H1 (cell line): ENCODE results near the gene MYBL2. TPM values are rescaled to one million over a fixed set of nuclear protein-coding genes. Genes with fewer than 3 reads are reported as not detected.

Source experiments
- CTCF ChIA-PET: fragments of 300-600 bp; sonication (Branson Sonifier 250); formaldehyde crosslinking; loops from one replicate; lab custom pipeline; 2021; ENCODE audit not compliant: partially characterized antibody; lab: Charles Lee
- POLR2A ChIA-PET: fragments of 300-600 bp; sonication (Branson Sonifier 250); formaldehyde crosslinking; loops from one replicate; lab custom pipeline; 2021; ENCODE audit warnings: inconsistent platforms; ENCODE audit not compliant: partially characterized antibody; lab: Charles Lee
- DNase-seq, 2 experiments: peaks; one replicate each; pipeline versions ENCODE4 v3.0.0 to v3.0.0-alpha.2; 2010 to 2022; ENCODE audit warnings: low spot score in 2 of 2, low read depth in 1 of 2, mixed read lengths in 1 of 2
- FAIRE-seq: peaks from 2 replicates; lab custom pipeline; 2011; peaks lifted over from hg19 to GRCh38; lab: Jason Lieb, UNC
- H2AFZ ChIP-seq: 2 replicates; pipeline ENCODE4 v1.8.1; 2012; ENCODE audit warnings: low read length, inconsistent platforms
- H2AK5ac ChIP-seq: 2 replicates; pipeline ENCODE4 v1.6.1; 2013; ENCODE audit warnings: low read depth, low read length
- H2BK120ac ChIP-seq: replicated peaks from 2 replicates; pipeline ENCODE3; 2013; ENCODE audit warnings: low read depth, low read length, inconsistent platforms
- H2BK12ac ChIP-seq: 2 replicates; pipeline ENCODE4 v1.6.1; 2013; ENCODE audit warnings: low read depth, low read length
- H2BK15ac ChIP-seq: 2 replicates; pipeline ENCODE4 v1.6.1; 2013; ENCODE audit warnings: low read length
- H2BK20ac ChIP-seq: 2 replicates; pipeline ENCODE4 v1.6.1; 2013; ENCODE audit warnings: low read length
- H2BK5ac ChIP-seq: 2 replicates; pipeline ENCODE4 v1.6.1; 2013; ENCODE audit warnings: low read depth, low read length
- H3K14ac ChIP-seq: 2 replicates; pipeline ENCODE4 v1.6.1; 2013; ENCODE audit warnings: inconsistent platforms; ENCODE audit not compliant: insufficient read length
- H3K18ac ChIP-seq: 2 replicates; pipeline ENCODE4 v1.6.1; 2013; ENCODE audit warnings: low read length; ENCODE audit errors: extremely low read depth
- H3K23ac ChIP-seq: 2 replicates; pipeline ENCODE4 v1.6.1; 2013; ENCODE audit warnings: inconsistent platforms; ENCODE audit not compliant: insufficient read length
- H3K23me2 ChIP-seq: 2 replicates; pipeline ENCODE4 v1.6.1; 2013; ENCODE audit warnings: low read depth, low read length
- H3K27ac ChIP-seq: 2 replicates; pipeline ENCODE4 v1.6.1; 2011; ENCODE audit warnings: low read depth, low read length, inconsistent platforms
- H3K27me3 ChIP-seq, 4 experiments: replicated peaks in 1 of 4; 1 replicate in 1 of 4; 2 replicates in 3 of 4; pipeline versions ENCODE4 v1.6.1 to v1.8.1; 2011 to 2013; ENCODE audit warnings: low read length in 3 of 4, mild to moderate bottlenecking in 3 of 4, inconsistent platforms in 2 of 4, mixed read lengths in 2 of 4, moderate library complexity in 1 of 4; ENCODE audit not compliant: control insufficient read depth in 3 of 4, insufficient read depth in 3 of 4; ENCODE audit errors: extremely low read depth in 1 of 4
- H3K36me3 ChIP-seq, 4 experiments: 2 replicates each; pipeline versions ENCODE4 v1.6.1 to v1.8.1; 2011 to 2013; ENCODE audit warnings: mild to moderate bottlenecking in 4 of 4, low read length in 3 of 4, moderate library complexity in 2 of 4, control low read depth in 1 of 4, inconsistent platforms in 1 of 4; ENCODE audit not compliant: insufficient read depth in 4 of 4, control insufficient read depth in 2 of 4
- H3K4ac ChIP-seq: replicated peaks from 2 replicates; pipeline ENCODE3; 2013; ENCODE audit warnings: low read length, low read depth, mixed read lengths, inconsistent platforms; ENCODE audit not compliant: insufficient read length
- H3K4me1 ChIP-seq, 4 experiments: replicated peaks in 1 of 4; 1 replicate in 1 of 4; 2 replicates in 3 of 4; pipeline versions ENCODE4 v1.6.1 to v1.8.1; 2011 to 2013; ENCODE audit warnings: low read length in 3 of 4, inconsistent platforms in 2 of 4, mixed read lengths in 1 of 4; ENCODE audit not compliant: insufficient read depth in 4 of 4, control insufficient read depth in 3 of 4
- H3K4me2 ChIP-seq, 2 experiments: 2 replicates each; pipeline versions ENCODE4 v1.6.1 to v1.8.1; 2011 to 2013; ENCODE audit warnings: low read depth in 2 of 2, low read length in 2 of 2, control low read depth in 1 of 2, inconsistent platforms in 1 of 2, mild to moderate bottlenecking in 1 of 2; ENCODE audit not compliant: insufficient read depth in 1 of 2
- H3K4me3 ChIP-seq, 4 experiments: fragments of 200-600, 300-600 bp in 1 of 4; sonication (generic), shearing (Covaris generic), sonication (Bioruptor Twin) in 1 of 4; 2 replicates each; pipeline versions ENCODE4 v1.5.1 to v1.8.1; 2011 to 2016; ENCODE audit warnings: low read length in 4 of 4, low read depth in 3 of 4, control low read depth in 2 of 4, inconsistent platforms in 2 of 4, mild to moderate bottlenecking in 2 of 4, mixed read lengths in 1 of 4, moderate library complexity in 1 of 4; ENCODE audit not compliant: insufficient read depth in 2 of 4; ENCODE audit errors: extremely low read depth in 1 of 4
- H3K56ac ChIP-seq: replicated peaks from 2 replicates; pipeline ENCODE3; 2013; ENCODE audit warnings: low read depth, mild to moderate bottlenecking, mixed read lengths, low read length, inconsistent platforms; ENCODE audit not compliant: insufficient read length
- H3K79me1 ChIP-seq: 2 replicates; pipeline ENCODE4 v1.6.1; 2013; ENCODE audit warnings: low read depth, low read length, control low read depth
- H3K79me2 ChIP-seq, 2 experiments: 2 replicates each; pipeline versions ENCODE4 v1.6.1 to v1.8.1; 2012 to 2013; ENCODE audit warnings: low read length in 2 of 2, mild to moderate bottlenecking in 2 of 2, inconsistent platforms in 1 of 2; ENCODE audit not compliant: insufficient read depth in 2 of 2, control insufficient read depth in 1 of 2
- H3K9ac ChIP-seq, 4 experiments: replicated peaks in 1 of 4; 1 replicate in 1 of 4; 2 replicates in 3 of 4; pipeline versions ENCODE4 v1.6.1 to v1.8.1; 2011 to 2013; ENCODE audit warnings: low read depth in 3 of 4, low read length in 3 of 4, control low read depth in 2 of 4, mild to moderate bottlenecking in 2 of 4, moderate library complexity in 2 of 4, inconsistent platforms in 1 of 4; ENCODE audit errors: extremely low read depth in 1 of 4
- H3K9me3 ChIP-seq, 2 experiments: 2 replicates each; pipeline versions ENCODE4 v1.6.1 to v1.8.1; 2012 to 2013; ENCODE audit warnings: mild to moderate bottlenecking in 2 of 2, moderate library complexity in 2 of 2, control low read depth in 1 of 2, inconsistent platforms in 1 of 2, low read depth in 1 of 2, low read length in 1 of 2, mixed read lengths in 1 of 2; ENCODE audit not compliant: insufficient read depth in 2 of 2
- H4K20me1 ChIP-seq, 2 experiments: replicated peaks in 1 of 2; 2 replicates each; pipeline versions ENCODE3 to v1.8.1; 2011 to 2013; ENCODE audit warnings: inconsistent platforms in 2 of 2, low read length in 2 of 2, mild to moderate bottlenecking in 1 of 2; ENCODE audit not compliant: insufficient read depth in 2 of 2, control insufficient read depth in 1 of 2
- H4K5ac ChIP-seq: 2 replicates; pipeline ENCODE4 v1.6.1; 2013; ENCODE audit warnings: low read length, low read depth, mixed read lengths, inconsistent platforms; ENCODE audit not compliant: insufficient read length
- H4K8ac ChIP-seq: 2 replicates; pipeline ENCODE4 v1.8.0; 2013; ENCODE audit warnings: mild to moderate bottlenecking, moderate library complexity, low read length, inconsistent platforms; ENCODE audit not compliant: insufficient read depth; ENCODE audit errors: extremely low read depth
- H4K91ac ChIP-seq: replicated peaks from 2 replicates; pipeline ENCODE3; 2013; ENCODE audit warnings: low read length, mixed read lengths, inconsistent platforms; ENCODE audit not compliant: insufficient read length
- EZH2 ChIP-seq: fragments of 200-600 bp; sonication (generic); IDR thresholded peaks from 2 replicates; pipeline ENCODE4 v1.7.1; 2012; ENCODE audit warnings: low read depth, mild to moderate bottlenecking, moderate library complexity, low read length, inconsistent platforms; ENCODE audit not compliant: severe bottlenecking
- FOSL1 ChIP-seq: IDR thresholded peaks from 2 replicates; pipeline ENCODE4 v1.6.1; 2011; ENCODE audit warnings: mild to moderate bottlenecking, low read depth, low read length, moderate library complexity; ENCODE audit not compliant: insufficient read depth
- JUN ChIP-seq: IDR thresholded peaks from 2 replicates; pipeline ENCODE4 v1.6.1; 2011; ENCODE audit warnings: low read depth, mild to moderate bottlenecking, improper control_type of control experiment, low read length
- JUND ChIP-seq: IDR thresholded peaks from 2 replicates; pipeline ENCODE4 v1.6.1; 2011; ENCODE audit warnings: mild to moderate bottlenecking, improper control_type of control experiment, low read length
- MAFK ChIP-seq: IDR thresholded peaks from 2 replicates; pipeline ENCODE4 v1.6.1; 2012; ENCODE audit warnings: low read depth, mild to moderate bottlenecking, improper control_type of control experiment, low read length
- NANOG ChIP-seq: IDR thresholded peaks from 2 replicates; pipeline ENCODE4 v1.6.1; 2011; ENCODE audit warnings: low read length, low read depth, mild to moderate bottlenecking, inconsistent platforms; ENCODE audit not compliant: insufficient read depth, poor library complexity, severe bottlenecking
- SP1 ChIP-seq: IDR thresholded peaks from 2 replicates; pipeline ENCODE4 v1.6.1; 2011; ENCODE audit warnings: low read depth, low read length
- SUZ12 ChIP-seq: fragments of 200-600 bp; sonication (generic); IDR thresholded peaks from 2 replicates; pipeline ENCODE4 v1.6.1; 2012; ENCODE audit warnings: mild to moderate bottlenecking, inconsistent platforms, low read length, moderate library complexity, mixed read lengths
- TAF1 ChIP-seq: IDR thresholded peaks from 2 replicates; pipeline ENCODE4 v1.6.1; 2011; ENCODE audit warnings: mild to moderate bottlenecking, low read depth, low read length
- WGBS, 2 experiments: shearing (Covaris generic) in 1 of 2; methylation state at CpG; one replicate each; pipeline versions ENCODE4 v1.1.6 to v1.1.7; 2013 to 2015; ENCODE audit warnings: low lambda C conversion rate in 2 of 2, mixed read lengths in 2 of 2, inconsistent platforms in 1 of 2, low coverage in 1 of 2, missing lambda C conversion rate in 1 of 2; ENCODE audit not compliant: insufficient replicate concordance in 2 of 2, insufficient coverage in 1 of 2, insufficient read length in 1 of 2; ENCODE audit errors: extremely low coverage in 1 of 2, missing lambda C conversion rate in 1 of 2; 5-methylcytosine and 5-hydroxymethylcytosine counted together
- polyA plus RNA-seq, 7 experiments: library from polyadenylated mRNA; depleted of rRNA in 3 of 7; stranded (reverse) in 5 of 7; unstranded in 2 of 7; fragments of >200 nt in 5 of 7; fragments of 200-250 nt in 2 of 7; gene quantifications; 1 replicate in 5 of 7; 2 replicates in 1 of 7; 4 replicates in 1 of 7; pipeline versions ENCODE4 v1.2.1 to v1.2.3, GENCODE V29; 2011 to 2013; ENCODE audit warnings: missing spikeins in 2 of 7, mixed read lengths in 2 of 7
- total RNA-seq: library from RNA; stranded (reverse); fragmentation: NEBNext Ultra II Directional; extraction: Animal tissue kit (Norgen Biotek cat#: 25700); gene quantifications from 2 replicates; pipeline ENCODE4 v1.2.1, GENCODE V29; 2021
- TF ChIP-seq, protein P1 (sequence below): IDR thresholded peaks from 2 replicates; pipeline ENCODE4 v1.6.1; 2011; ENCODE audit warnings: low read length, improper control_type of control experiment
- TF ChIP-seq, protein P2 (sequence below): IDR thresholded peaks from 2 replicates; pipeline ENCODE4 v1.6.1; 2012; ENCODE audit warnings: inconsistent platforms

MYBL2 gene
- total and polyA plus RNA-seq, 2 of the 8 experiments (the other 6 are each of a cell fraction or from before 2014, with no cell fraction given), result 75.3 to 207 TPM

DNA sequence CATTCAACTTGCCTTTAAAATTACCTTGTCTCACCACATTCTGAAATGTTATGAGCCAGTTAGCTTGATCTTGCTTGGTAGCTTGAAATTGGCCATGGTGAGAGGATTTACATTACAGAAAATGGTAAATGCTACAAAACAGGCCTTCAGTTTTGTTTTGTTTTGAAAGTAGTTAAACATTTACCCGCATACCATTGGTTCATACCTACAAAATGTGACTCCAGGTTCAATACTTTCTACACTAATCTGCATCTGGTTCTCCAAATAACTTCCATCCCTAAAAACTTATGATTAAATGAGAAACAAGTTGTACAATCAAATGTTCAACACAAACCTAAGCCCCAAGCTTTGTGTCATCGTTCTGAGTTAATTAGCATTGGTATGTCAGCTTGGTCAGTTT lies 30.5 kb upstream of the MYBL2 start:
- no peak overlapping the region for H2BK120ac ChIP-seq
- no peaks in the 10 kb centered on the region for H3K27me3 ChIP-seq
- no peaks in the 10 kb centered on the region for H3K79me2 ChIP-seq
- no peak overlapping the region for H3K4me2 ChIP-seq
- H3K9ac ChIP-seq, result no peak overlapping the region
- ChIA-PET CTCF (no interaction called here), POLR2A (interaction anchor here (0.6 kb wide), 1 partner anchor 91 kb away, joined by 3 read pairs; no protein-coding TSS in a partner anchor)
- no peak overlapping the region for H3K4ac ChIP-seq
- no peak overlapping the region for H4K8ac ChIP-seq
- H3K18ac ChIP-seq, result no peak overlapping the region
- DNase-seq (no peak), FAIRE-seq (no peak)
- no peak overlapping the region for H3K14ac ChIP-seq
- H2BK20ac ChIP-seq, result no peak overlapping the region
- 88% methylated on average over 2 of the region's 2 CpGs; no CpG with 5 or more reads in 1 of the 2 experiments for WGBS, 2 experiments
- no peak overlapping the region for H3K27ac ChIP-seq
- H3K4me3 ChIP-seq, result no peak overlapping the region
- no peak overlapping the region for H2AFZ ChIP-seq
- no peaks in the 10 kb centered on the region for H4K20me1 ChIP-seq
- H4K91ac ChIP-seq, result no peak overlapping the region
- H3K23me2 ChIP-seq, result no peaks in the 10 kb centered on the region
- TF ChIP-seq, protein P1, sequence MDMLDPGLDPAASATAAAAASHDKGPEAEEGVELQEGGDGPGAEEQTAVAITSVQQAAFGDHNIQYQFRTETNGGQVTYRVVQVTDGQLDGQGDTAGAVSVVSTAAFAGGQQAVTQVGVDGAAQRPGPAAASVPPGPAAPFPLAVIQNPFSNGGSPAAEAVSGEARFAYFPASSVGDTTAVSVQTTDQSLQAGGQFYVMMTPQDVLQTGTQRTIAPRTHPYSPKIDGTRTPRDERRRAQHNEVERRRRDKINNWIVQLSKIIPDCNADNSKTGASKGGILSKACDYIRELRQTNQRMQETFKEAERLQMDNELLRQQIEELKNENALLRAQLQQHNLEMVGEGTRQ, result no peak
- TF ChIP-seq SUZ12, result no peak
- TF ChIP-seq FOSL1, result no peak
- no peak for TF ChIP-seq EZH2
- no peak for TF ChIP-seq NANOG
- TF ChIP-seq SP1, result no peak
- no peak for TF ChIP-seq TAF1
- no peak for TF ChIP-seq JUND
- TF ChIP-seq MAFK, result no peak
- TF ChIP-seq, protein P2, sequence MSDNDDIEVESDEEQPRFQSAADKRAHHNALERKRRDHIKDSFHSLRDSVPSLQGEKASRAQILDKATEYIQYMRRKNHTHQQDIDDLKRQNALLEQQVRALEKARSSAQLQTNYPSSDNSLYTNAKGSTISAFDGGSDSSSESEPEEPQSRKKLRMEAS, result no peak
- TF ChIP-seq JUN, result no peak
- no peak overlapping the region for H2BK5ac ChIP-seq
- H3K36me3 ChIP-seq, result peaks cover 8 to 22% (median 14%) of the 10 kb centered on the region in 4 experiments; a peak in 6 of 8 replicates
- H3K9me3 ChIP-seq, result no peaks in the 10 kb centered on the region
- no peak overlapping the region for H2BK12ac ChIP-seq
- no peak overlapping the region for H3K23ac ChIP-seq
- no peak overlapping the region for H4K5ac ChIP-seq
- H3K56ac ChIP-seq, result no peak overlapping the region
- H3K4me1 ChIP-seq, result no peaks in the 10 kb centered on the region
- no peak overlapping the region for H2BK15ac ChIP-seq
- no peak overlapping the region for H2AK5ac ChIP-seq
- no peaks in the 10 kb centered on the region for H3K79me1 ChIP-seq
